Stimulated activated CD8-positive, alpha-beta memory T cell treated with anti-CD3 and anti-CD28 coated beads, Interleukin-4, amount 100 ng/mL, for 1 hour (primary cell): ENCODE measurements around the gene ESCO1.
"Not testable (repeated sequence)": the region's sequence is repeated elsewhere in the genome, so short reads cannot be mapped to it uniquely, and the experiment has no call there.

Experiments
- DNase-seq, 2 donors: peaks; one replicate each; pipeline ENCODE4 v3.0.0-alpha.2; 2020; ENCODE audit warnings: low read depth in 2 of 2, low spot score in 1 of 2

Gene ESCO1

DNA sequence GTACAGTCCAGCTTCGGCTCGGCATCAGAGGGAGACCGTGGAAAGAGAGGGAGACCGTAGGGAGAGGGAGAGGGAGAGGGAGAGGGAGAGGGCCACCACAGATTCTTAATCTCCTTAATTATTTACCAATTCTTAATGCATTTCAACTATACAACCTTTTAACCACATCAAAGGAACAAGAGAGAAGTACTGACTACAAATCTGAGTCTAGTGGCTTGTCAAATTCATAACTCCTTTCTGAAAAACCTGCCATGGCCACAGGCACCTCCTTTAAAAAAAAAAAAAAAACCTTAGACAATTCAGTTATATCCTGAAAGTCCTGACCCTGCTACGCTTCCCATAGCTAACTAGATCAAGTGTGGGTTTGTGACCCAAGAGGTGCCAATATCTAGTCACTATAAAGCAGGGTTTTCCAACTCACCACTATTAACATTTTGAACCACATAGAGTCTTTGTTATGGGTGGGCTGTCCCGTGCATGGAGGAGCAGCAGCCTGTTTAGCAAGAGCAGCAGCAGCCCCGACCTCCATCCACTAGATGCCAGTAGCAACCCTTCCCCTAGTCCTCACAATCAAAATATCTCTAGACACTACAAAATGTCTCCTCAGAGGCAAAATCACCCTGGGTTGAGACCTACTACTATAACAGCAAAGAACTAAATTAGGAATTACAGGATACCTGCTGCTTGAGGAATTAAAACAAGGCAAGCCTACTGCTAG, 6.8 kb downstream of the ESCO1 start:
- no peak for DNase-seq

DNA sequence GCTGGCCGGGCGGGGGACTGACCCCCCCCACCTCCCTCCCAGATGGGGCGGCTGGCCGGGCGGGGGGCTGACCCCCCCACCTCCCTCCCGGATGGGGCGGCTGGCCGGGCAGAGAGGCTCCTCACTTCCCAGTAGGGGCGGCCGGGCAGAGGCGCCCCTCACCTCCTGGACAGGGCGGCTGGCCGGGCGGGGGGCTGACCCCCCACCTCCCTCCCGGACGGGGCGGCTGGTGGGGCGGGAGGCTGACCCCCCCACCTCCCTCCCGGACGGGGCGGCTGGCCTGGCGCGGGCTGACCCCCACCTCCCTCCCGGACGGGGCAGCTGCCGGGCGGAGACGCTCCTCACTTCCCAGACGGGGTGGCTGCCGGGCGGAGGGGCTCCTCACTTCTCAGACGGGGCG, 8.1 kb downstream of the ESCO1 start:
- not testable (repeated sequence) for DNase-seq

DNA sequence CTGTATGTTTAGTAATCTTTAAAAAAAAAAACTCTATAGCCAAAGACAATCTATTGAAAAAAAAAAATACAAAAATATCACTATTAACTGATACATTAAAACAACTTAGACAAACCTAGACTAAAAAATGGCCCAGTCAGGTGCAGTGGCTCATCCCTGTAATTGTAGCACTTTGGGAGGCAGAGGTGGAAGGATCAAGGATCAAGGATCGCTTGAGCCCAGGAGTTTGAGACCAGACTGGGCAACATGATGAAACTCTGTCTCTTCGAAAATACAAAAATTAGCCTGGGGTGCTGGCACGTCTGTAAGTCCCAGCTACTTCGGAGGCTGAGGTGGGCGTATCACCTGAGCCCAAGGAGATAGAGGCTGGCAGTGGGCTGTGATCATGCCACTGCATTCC, 16.1 kb downstream of the ESCO1 start:
- no peak for DNase-seq

DNA sequence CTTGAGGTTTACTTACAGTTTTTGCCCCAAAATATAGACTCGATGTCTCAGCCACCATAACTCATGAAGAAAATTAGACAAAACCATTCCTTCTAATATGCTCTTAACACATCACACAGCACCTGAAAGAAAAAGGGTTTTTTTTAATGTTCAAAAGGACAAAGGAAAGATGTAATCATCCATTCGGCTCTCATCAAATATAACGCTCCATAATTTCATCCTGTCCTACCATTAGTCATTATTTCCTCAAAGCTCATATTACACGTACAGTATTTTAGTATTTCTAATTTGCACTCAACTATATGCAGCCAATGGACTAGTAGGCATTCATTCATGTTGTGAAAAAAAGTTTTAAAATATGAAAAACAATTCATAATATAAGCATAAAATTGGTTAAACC, 24.8 kb downstream of the ESCO1 start:
- DNase-seq = no peak

DNA sequence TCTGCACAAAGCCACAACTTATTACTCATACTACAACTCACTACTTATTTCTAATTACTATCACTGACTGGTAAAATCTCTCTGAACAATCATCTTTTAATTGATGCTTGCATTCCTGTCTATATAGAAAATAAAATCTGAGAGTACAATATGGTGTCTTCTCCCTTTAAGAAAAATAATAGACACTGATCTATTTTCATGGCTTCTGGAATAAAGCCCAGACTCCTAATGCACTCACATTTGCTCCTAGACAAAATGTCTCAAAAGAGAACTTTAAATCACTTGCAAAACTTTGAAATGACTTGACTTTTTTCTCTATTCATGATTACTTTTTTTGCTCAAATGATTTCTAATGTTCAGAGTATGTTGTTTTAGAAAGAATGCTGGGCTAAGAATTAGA, 28.7 kb downstream of the ESCO1 start:
- no peak for DNase-seq

DNA sequence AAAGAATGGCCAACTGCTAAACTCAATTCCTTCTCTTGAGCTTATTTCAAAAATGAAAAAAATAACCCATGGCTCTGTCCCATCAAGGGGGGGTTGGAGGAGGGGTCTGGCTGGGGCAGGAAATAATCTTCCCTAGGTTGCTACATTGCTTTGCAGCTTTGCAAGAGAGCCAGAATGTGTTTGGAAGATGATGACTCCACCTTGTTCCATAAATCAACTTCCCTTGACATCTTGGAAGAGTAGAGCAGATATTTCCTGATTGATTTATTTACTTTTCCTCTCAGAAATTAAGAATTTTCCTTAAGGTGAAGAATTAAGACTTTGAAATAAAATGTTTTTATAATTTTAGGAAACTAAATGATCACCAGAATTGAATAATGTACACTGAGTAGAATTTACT, 41.3 kb downstream of the ESCO1 start:
- DNase-seq = no peak

DNA sequence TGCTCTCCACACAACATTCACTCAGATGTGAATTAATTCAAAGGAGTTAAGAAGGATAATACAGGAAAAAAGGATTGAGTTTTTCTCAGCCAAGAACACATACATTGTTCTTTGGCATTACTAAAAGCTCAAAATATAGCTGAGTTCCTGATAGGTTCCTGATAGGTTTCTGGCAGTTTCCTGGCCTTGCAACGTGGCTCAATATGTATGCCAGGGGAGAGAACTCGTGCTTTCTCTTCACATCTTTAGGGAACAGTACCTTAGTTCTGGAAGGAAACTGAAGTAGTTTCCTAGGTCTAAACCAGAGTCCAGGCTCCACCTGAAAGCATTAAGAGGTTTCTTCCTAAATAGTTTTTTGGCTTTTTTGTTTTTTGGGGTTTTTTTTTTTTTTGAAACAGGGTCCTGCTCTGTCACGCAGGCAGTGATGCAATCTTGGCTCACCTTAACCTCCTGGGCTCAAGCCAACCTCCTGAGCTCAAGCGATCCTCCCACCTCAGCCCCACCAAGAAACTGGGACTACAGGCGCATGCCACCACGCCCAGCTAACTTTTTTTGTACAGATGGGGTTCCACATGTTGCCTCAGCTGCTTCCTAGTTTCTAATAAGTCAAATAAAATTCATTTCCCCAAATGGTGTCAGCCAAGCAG, 42.8 kb downstream of the ESCO1 start:
- DNase-seq = no peak

DNA sequence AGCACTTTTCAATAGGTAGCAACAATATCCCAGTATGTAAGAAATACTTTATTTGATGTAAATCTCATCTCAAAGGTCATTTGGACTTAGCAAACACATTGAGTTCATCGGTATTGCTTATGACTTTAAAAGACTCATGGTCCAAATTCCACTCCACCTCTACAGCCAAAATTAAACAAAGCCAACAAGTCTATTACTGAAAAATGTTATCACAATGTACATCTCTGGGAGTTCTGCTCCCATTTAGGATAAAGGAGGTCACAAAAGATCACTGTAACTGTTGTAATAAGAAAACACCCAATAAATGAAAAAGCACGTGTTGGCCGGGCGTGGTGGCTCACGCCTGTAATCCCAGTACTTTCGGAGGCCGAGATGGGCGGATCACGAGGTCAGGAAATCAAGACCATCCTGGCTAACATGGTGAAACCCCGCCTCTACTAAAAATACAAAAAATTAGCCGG, 50.0 kb downstream of the ESCO1 start:
- no peak for DNase-seq

DNA sequence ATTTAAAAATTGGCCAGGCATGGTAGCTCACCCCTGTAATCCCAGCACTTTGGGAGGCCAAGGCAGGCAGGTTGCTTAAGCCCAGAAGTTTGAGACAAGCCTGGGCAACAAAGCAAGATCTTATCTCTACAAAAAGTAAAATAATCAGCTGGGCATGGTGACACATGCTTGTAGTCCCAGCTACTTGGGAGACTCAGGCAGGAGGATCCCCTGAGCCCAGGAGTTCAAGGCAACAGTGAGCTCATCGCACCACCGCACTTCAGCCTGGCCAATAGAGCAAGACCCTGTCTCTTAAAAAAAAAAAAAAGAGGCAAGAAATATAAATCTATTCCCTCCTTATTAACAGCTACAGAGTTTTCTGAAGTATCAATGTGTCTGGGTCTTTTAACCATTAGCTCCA, 51.9 kb downstream of the ESCO1 start:
- no peak for DNase-seq

DNA sequence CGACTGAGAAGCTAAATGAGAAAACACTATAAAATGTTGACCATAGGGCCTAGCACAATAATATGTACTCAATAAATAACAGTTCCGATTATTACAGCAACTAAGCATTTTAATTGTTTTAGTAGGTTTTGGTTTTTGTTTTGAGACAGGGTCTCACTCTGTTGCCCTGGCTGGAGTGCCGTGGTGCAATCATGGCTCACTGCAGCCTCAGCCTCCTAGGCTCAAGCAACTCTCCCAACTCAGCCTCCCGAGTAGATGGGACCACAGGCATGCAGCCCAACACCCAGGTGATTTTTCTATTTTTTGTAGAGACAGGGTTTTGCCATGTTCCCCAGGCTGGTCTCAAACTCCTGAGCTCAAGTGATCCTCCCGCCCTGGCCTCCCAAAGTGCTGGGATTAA, 54.1 kb downstream of the ESCO1 start:
- no peak for DNase-seq

DNA sequence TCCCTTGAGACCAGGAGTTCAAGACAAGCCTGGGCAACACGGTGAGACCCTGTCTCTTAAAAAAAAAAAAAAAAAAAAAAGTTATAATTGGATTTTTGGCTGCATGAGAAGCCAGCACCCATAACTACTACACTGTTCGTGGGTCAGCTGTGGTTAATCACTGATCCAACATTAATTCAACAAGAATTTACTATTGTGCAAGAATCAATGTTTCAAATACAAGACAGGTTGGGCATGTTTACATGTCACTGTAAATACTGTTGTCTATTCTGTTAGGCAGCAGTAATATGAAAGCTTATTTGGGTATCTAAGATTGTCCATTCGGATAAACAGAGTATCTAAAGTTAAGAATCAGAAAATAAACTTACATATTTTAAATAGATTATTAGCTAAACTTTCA, 62.3 kb downstream of the ESCO1 start:
- no peak for DNase-seq

DNA sequence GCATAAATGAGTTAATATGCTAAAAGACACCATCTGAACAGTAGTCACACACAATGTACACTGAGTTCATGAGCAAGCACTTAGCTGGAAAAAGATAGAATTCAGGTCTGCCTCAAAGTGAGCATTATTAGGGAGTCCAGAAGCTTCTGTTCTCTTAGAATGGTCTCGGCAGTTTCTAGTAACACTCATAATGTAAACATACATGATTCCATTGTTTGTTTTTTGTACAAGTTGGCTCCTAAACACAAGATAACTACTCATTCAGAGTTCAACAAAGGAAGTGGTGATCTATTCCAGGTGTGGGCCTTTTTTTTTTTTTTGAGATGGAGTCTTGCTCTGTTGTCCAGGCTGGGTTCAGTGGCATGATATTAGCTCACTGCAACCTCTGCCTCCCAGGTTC, 66.2 kb downstream of the ESCO1 start:
- no peak for DNase-seq

DNA sequence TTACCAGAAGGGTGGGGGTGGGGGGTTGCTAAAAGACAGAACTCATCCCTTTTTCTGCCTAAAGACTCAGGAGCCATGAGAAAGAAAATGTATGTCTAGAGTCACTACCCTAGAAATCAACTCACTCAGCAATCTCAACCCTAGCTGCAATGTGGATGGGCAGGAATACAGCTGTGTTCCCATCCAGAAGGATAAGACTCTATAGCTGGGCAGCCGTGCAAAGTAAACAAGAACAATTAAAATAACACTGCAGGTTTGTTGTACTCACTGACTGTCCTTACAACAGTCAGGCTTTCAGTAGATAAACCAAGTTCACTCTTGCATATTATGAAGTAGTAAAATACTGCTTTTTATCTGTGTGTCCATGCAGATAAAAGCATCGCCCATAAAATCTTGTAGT, 74.0 kb downstream of the ESCO1 start:
- no peak for DNase-seq

DNA sequence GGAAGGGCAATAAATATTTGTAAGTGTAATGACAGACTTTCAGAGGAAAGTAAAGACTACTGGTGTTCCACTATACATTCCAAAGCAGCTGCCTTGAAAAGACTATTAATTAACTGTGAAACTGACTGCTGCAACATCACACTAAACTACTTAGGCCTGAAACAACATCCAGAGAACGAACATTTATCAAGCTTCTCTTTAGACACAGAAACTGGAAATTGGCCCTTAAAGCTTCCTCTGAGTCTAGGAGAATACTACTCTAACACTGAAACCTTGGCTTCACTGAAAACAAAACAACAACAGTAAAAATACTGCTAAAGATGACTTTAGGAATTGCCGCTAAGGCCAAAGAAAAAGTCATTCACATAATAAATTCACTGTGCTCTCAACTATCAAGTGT, 74.6 kb downstream of the ESCO1 start:
- no peak for DNase-seq

DNA sequence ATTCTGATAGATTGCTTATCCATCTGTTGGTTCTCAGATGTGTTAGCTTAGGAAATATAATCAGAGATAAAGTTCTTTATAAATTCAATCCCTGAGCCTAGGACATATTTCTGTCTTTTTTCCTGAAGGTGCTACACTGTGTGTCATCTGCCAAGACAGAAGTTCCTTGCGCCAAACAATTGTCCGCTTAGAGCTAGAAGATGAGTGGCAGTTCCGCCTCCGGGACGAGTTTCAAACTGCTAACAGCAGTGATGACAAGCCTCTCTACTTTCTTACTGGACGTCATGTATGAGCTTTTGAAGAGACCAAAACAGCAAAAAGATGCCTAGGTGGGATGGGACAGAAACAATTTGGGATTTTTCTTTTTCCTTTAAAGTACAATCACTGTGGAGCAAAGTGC, 78.0 kb downstream of the ESCO1 start:
- no peak for DNase-seq

DNA sequence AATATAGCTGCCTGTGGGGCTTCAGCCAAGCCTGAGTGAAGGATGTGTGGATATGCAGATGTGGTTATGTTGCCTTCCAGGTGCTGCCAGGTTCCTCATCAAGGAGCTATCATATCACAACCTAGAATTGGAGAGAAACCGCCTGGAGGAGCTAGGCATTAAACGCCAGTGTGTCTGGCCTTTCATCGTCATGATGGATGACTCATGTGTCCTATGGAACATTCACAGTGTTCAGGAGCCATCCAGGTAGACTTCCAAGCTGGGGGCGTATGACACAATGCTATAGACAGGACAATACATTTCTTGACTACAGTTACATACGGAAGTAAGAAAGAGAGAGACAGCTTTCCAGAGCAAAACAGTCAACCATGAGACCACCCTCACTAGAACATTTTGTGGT, 86.8 kb downstream of the ESCO1 start:
- DNase-seq = no peak

DNA sequence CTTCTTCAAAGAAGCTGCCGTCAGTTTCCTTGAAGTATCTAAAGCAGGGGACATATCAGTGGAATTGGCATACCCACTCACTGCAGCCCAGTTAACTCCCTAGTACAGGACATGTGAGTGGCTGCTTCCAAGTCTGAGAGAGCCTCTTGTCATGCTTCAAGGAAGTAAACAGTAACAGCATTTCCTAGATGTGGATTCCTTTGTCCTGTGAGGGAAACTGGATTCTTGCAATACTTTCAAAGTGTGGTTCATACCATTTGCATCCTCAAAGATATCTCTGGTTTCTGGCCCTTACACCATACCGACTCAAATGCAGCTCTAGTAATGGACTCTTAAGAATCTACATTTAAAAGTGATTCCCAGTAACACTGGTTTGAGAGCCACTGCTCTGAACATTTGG, 87.2 kb downstream of the ESCO1 start:
- no peak for DNase-seq

DNA sequence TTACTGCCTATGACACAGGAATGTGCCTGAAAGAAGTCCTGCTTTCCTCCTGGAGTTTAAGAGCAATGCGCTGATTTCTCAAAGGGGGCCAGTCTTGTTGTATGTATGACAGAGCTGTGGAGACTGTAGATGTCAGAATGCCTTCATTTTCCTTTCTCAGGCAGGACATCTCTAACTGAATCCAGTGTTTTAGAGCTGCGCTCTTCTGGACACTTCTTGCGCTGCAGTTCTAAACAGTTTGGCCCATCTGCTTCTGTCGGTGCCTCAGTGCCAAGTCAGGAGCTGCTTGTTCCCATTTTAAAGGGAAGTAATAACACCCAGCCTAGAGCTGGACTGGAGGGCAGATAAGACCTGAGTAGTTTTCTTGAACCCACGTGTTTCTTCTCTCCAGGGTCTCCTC, 91.4 kb downstream of the ESCO1 start:
- DNase-seq = no peak

DNA sequence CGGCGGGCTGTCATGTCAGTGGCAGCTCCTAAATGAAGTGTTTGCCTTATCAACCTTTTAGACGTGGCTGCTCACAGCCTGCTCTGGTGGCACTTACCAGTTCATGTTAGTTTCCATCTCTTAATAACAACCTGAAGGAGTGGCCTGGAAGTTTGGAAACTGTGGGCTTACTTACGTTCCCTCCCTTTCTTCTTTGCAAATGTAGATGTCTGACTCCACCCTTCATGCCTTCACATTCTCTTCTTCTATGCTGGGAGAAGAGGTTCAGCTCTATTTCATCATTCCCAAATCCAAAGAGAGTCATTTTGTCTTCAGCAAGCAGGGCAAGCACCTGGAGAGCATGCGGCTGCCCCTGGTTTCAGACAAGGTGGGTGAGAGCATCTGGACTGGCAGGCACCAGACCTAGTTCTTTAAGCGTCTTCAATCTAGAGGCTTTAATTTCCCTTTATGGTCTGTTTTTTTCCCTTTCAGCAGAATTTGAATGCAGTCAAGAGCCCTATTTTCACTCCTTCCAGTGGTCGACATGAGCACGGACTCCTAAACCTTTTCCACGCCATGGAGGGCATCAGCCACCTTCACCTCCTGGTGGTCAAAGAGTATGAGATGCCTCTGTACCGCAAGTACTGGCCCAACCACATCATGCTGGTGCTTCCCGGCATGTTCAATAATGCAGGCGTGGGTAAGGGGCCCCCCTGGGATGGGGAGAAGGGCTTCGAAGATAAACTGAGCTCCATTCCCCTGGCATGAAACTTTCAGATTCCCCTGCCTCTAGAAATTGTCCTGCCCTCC, 92.4 kb downstream of the ESCO1 start:
- DNase-seq = no peak

DNA sequence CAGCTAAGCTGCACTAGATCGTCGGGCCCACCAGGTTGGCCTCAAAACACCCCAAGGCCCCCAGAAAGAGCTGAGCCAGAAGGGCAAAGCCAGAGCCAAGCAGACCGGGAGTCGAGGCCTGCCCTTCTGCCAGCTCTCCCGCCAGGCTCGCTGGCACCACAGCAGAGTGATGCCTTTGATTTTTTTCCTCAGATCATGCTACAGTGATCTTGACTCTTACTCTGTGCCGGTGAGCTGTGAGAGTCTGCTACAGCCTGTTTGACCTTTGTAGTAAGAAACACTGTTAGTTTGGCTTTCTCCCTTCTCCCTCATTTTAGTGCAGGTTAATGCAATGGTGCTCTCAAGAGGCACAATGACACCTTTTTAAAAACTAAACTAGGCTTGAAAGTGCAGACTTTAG, 97.8 kb downstream of the ESCO1 start:
- no peak for DNase-seq

DNA sequence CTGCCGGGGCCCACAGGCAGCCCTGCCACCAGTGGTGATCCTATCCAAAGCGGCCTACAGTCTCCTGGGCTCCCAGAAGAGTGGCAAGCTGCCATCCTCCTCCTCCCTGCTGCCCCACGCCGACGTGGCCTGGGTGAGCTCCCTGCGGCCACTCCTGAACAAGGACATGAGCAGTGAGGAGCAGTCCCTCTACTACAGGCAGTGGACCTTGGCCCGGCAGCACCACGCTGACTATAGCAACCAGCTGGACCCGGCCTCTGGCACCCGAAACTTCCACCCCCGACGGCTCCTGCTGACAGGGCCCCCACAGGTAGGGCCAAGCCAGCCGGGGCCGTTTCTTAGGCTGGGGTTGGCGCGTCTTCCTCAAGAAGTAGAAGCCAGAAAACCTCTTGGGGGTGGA, 100.5 kb downstream of the ESCO1 start:
- no peak for DNase-seq

DNA sequence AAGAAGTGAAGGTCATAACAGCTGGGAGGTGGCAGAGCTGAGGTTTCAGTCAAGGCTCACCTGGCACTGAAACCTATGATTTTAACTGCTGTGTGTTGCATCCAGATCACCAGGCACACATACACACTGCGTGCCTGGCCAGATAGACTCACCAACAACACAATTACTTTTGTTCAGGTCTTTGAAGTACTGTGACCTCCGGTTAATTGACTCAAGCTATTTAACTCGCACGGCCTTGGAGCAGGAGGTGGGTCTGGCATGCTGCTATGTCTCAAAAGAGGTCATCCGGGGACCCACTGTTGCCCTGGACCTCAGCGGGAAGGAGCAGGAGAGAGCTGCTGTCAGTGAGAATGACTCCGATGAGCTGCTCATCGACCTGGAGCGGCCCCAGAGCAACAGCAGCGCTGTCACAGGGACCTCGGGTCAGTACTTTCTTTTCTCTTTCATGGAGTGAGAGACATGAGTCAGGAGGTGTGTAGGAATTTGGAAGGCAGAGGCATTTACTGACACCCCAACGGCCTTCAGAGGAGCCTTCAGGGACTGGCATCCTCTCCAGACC, 104.1 kb downstream of the ESCO1 start:
- no peak for DNase-seq
